Thyroid gland (tissue), 4 donors: ENCODE results near the gene BOC. TPM values are rescaled to one million over a fixed set of nuclear protein-coding genes. Genes with fewer than 3 reads are reported as not detected.
A peak's percentile ranks its signal among the peaks of the same experiment; 100 is the strongest.

Experiments used
- DNase-seq, 2 donors: peaks; one replicate each; pipeline ENCODE4 v3.0.0-alpha.2; 2019
- H3K27ac ChIP-seq, 3 donors: fragments of 200-600 bp; sonication (generic); 1 replicate in 2 of 3; 2 replicates in 1 of 3; pipeline ENCODE4 v1.5.1; 2016 to 2019; ENCODE audit warnings: mild to moderate bottlenecking in 1 of 3, moderate library complexity in 1 of 3
- H3K27me3 ChIP-seq: fragments of 200-600 bp; sonication (generic); one replicate; pipeline ENCODE4 v1.5.1; 2019
- H3K36me3 ChIP-seq, 2 donors: fragments of 200-600 bp; sonication (generic); one replicate each; pipeline ENCODE4 v1.5.1; 2016 to 2019
- H3K4me1 ChIP-seq, 2 donors: fragments of 200-600 bp; sonication (generic); one replicate each; pipeline ENCODE4 v1.5.1; 2017 to 2019
- H3K4me3 ChIP-seq, 3 donors: fragments of 200-600 bp; sonication (generic); replicated peaks in 1 of 3; 1 replicate in 2 of 3; 2 replicates in 1 of 3; pipeline ENCODE4 v1.5.1; 2016; ENCODE audit warnings: mild to moderate bottlenecking in 1 of 3
- H3K9me3 ChIP-seq: fragments of 200-600 bp; sonication (generic); one replicate; pipeline ENCODE4 v1.5.1; 2017
- POLR2A ChIP-seq, 2 donors: fragments of 450-650 bp; IDR thresholded peaks; one replicate each; pipeline ENCODE4 v1.6.1; 2017; ENCODE audit warnings: antibody characterized with exemption in 2 of 2, mild to moderate bottlenecking in 2 of 2, moderate library complexity in 1 of 2
- WGBS, 2 donors: methylation state at CpG; one replicate each; pipeline ENCODE4 v1.1.5; 2017; 5-methylcytosine and 5-hydroxymethylcytosine counted together
- intact Hi-C: fragments of 100-400 bp; cut with DNase I; formaldehyde crosslinking; loops from one replicate; pipeline ENCODE4 v1.15.1; 2023
- total RNA-seq, 4 donors: library from RNA; depleted of rRNA; stranded (reverse); fragments of >200 nt; gene quantifications; one replicate each; pipeline ENCODE4 v1.2.3, GENCODE V29; 2016
- TF ChIP-seq, protein P1 (sequence below), 6 experiments: fragments of 200-600 bp in 3 of 6; fragments of 450-650 bp in 3 of 6; sonication (generic) in 3 of 6; IDR thresholded peaks; one replicate each; pipeline ENCODE4 v1.5.1; 2016 to 2019; ENCODE audit warnings: antibody characterized with exemption in 6 of 6, mild to moderate bottlenecking in 2 of 6, inconsistent platforms in 1 of 6, moderate library complexity in 1 of 6

The BOC gene
- total RNA-seq, 4 donors from 2014 or later = 40.2 to 68.3 (median 51.2) TPM

DNA sequence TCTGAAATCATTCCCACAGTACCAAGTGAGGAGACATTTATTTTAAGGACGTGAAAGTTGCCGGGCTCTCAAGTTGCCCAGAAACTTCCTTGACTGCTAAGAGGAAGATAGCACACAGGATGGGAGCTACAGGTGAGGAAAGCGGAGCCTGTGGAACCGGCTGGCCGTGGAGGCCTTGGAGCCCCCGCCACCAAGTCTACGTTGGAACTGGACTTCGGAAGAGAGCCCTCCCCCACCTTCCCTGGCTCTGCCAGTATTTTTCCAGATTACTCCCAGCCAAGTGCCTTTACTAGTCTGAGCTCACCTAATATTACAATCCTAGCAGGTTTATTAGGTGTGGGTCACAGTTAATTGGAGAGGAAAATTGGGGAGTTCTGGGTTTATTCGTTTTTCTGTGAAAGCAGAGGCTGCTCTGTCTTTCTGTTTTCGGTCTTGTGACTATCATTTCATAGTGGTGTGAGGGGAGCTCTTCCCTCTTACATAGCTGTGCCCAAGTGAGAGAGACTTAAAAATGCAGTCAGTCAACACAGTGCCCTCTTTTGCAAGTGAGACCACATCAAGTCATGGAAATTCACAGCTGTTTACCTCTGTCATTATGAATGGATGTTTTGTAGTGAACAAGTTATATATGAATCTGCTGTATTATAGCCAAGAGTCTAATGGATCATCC, 6.8 kb downstream of the BOC start:
- Histone ChIP-seq H3K4me1 (peaks cover 30 to 49% of the 10 kb centered on the region in 2 donors), H3K36me3 (peaks cover 9 to 14% of the 10 kb centered on the region in 2 donors)

DNA sequence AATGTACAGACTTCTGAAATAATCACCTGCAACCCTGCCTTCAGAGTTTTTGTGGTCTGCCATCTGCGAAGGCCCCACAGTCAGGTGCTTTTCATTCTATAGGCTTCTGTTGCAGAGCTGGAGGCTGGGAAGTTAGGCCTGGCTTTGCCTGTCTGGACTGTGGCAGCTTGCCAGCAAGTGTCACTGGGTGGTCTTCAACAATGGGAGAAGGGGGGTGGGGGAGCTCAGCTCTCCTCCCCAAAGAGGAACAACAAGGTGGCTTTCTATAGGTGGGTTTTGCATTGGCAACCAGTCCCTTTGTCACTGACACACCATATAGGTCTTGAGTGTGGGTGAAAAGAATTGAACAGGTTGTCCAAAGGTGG, 7.3 kb downstream of the BOC start:
- H3K27ac ChIP-seq = no peak overlapping the region
- no peaks in the 10 kb centered on the region for H3K9me3 ChIP-seq
- no peak for TF ChIP-seq POLR2A (IDR thresholded peaks at IDR 0.05)
- TF ChIP-seq, protein P1, sequence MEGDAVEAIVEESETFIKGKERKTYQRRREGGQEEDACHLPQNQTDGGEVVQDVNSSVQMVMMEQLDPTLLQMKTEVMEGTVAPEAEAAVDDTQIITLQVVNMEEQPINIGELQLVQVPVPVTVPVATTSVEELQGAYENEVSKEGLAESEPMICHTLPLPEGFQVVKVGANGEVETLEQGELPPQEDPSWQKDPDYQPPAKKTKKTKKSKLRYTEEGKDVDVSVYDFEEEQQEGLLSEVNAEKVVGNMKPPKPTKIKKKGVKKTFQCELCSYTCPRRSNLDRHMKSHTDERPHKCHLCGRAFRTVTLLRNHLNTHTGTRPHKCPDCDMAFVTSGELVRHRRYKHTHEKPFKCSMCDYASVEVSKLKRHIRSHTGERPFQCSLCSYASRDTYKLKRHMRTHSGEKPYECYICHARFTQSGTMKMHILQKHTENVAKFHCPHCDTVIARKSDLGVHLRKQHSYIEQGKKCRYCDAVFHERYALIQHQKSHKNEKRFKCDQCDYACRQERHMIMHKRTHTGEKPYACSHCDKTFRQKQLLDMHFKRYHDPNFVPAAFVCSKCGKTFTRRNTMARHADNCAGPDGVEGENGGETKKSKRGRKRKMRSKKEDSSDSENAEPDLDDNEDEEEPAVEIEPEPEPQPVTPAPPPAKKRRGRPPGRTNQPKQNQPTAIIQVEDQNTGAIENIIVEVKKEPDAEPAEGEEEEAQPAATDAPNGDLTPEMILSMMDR (IDR thresholded peaks at IDR 0.05) = no peak
- peaks cover 25 to 44% of the 10 kb centered on the region in 2 donors for H3K4me1 ChIP-seq
- 75 to 100% methylated on average over 1 of the region's 1 CpG for WGBS, 2 donors
- DNase-seq = no peak
- intact Hi-C loops = loop anchor here (5.0 kb wide), 1 partner anchor 34 kb away; no protein-coding TSS in a partner anchor
- H3K4me3 ChIP-seq = no peak overlapping the region
- no peaks in the 10 kb centered on the region for H3K27me3 ChIP-seq
- peaks cover 9 to 14% of the 10 kb centered on the region in 2 donors for H3K36me3 ChIP-seq

More for the DNA sequence above, 6.8 kb downstream of the BOC start:
- TF ChIP-seq, protein P1 (IDR thresholded peaks at IDR 0.05) = no peak
- no peak for TF ChIP-seq POLR2A (IDR thresholded peaks at IDR 0.05)
- Histone ChIP-seq H3K27me3 (no peaks in the 10 kb centered on the region), H3K27ac (no peak overlapping the region), H3K9me3 (no peaks in the 10 kb centered on the region), H3K4me3 (no peak overlapping the region)
- intact Hi-C loops = loop anchor here (5.0 kb wide), 1 partner anchor 34 kb away; no protein-coding TSS in a partner anchor
- DNase-seq = no peak
- 83 to 85% methylated on average over 10 of the region's 10 CpGs for WGBS, 2 donors

DNA sequence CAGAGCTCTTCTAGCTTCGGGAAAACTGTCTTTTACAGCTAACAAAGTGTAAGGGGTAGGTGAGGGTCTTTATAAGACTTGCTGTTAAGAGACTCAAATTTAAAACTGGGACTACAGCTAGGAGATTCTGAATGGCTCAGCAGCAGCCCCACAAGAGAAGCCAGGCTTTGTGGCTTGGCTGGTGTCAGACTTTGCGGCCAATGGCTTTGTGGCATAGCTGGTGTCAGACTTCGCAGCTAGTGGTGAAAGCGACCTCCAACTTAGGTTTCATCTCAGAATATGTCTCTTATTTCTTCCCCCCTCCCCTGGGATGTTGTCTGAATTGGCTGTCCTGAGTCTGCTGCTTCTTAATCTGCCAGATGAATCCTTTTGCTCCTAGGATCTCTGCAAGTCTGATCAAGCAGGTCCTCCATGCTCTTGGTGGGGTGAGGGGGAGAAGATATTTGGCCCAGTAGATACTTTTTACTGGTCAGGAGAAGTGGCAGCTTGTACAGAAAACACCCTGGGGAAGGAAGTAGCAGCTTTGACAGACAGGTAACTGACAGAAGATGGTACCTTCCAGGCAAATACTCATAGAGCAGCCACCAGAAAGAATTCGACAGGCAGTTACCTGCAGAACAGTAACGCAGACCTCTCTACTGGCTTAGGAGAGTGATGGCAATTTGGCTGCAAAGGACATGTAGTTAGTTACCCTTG, 8.4 kb downstream of the BOC start:
- intact Hi-C loops = loop anchor here (5.0 kb wide), 1 partner anchor 33 kb away; no protein-coding TSS in a partner anchor

DNA sequence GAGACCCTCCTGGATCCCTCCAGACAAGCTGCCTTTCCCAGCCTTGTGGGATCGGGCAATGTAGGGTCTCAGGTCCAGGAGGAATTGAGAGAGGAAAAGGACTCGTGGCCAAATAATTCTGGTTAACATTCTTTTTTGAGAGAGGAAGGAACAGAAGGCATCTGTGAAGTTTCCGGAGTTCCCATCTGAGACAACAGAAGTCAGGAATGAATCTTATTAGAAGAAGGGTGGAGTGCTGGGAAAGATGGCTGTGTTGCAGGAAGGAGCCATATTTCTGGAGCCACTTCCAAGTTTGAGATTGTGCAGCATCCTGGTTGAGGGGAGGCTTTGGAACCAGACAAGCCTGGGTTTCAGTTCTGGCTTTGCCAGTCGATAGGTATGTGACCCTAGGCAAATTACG, 9.4 kb downstream of the BOC start:
- intact Hi-C loops = no loop called here
- WGBS, 2 donors = 75 to 78% methylated on average over 5 of the region's 5 CpGs
- TF ChIP-seq, protein P1 (IDR thresholded peaks at IDR 0.05) = no peak
- TF ChIP-seq POLR2A (IDR thresholded peaks at IDR 0.05) = no peak
- no peak for DNase-seq
- Histone ChIP-seq H3K4me3 (no peak overlapping the region), H3K27me3 (no peaks in the 10 kb centered on the region), H3K27ac (peak overlapping the region in 2 of 3 donors; percentile 32 to 50), H3K4me1 (peaks cover 14 to 30% of the 10 kb centered on the region in 2 donors), H3K36me3 (peaks cover 9 to 14% of the 10 kb centered on the region in 2 donors), H3K9me3 (no peaks in the 10 kb centered on the region)

More for the DNA sequence above, 8.4 kb downstream of the BOC start:
- Histone ChIP-seq H3K27me3 (no peaks in the 10 kb centered on the region), H3K27ac (peak overlapping the region in 2 of 3 donors; percentile 32 to 50), H3K36me3 (peaks cover 9 to 14% of the 10 kb centered on the region in 2 donors), H3K4me1 (peaks cover 20 to 33% of the 10 kb centered on the region in 2 donors), H3K9me3 (no peaks in the 10 kb centered on the region), H3K4me3 (no peak overlapping the region)
- TF ChIP-seq, protein P1 (IDR thresholded peaks at IDR 0.05) = no peak
- no peak for TF ChIP-seq POLR2A (IDR thresholded peaks at IDR 0.05)
- DNase-seq = no peak
- 67 to 74% methylated on average over 6 of the region's 6 CpGs for WGBS, 2 donors
